GM21381 (cell line): ENCODE data around the gene TMEM219.

Source experiments
- ATAC-seq: cut with Tn5 transposase; IDR thresholded peaks from one replicate; pipeline ENCODE4 v1.9.1; 2021; ENCODE audit warnings: mild to moderate bottlenecking, moderate library complexity; ENCODE audit not compliant: unreplicated experiment

TMEM219 gene

GRCh38 chr16:29978564-29979270, 16.8 kb downstream of the TMEM219 start:
- ATAC-seq, result no peak

GRCh38 chr16:29982560-29983419, 20.9 kb downstream of the TMEM219 start:
- ATAC-seq, result no peak

- no peak for ATAC-seq
These were observed 21.7 kb downstream of the TMEM219 start for GRCh38 chr16:29983420-29984136.

DNA sequence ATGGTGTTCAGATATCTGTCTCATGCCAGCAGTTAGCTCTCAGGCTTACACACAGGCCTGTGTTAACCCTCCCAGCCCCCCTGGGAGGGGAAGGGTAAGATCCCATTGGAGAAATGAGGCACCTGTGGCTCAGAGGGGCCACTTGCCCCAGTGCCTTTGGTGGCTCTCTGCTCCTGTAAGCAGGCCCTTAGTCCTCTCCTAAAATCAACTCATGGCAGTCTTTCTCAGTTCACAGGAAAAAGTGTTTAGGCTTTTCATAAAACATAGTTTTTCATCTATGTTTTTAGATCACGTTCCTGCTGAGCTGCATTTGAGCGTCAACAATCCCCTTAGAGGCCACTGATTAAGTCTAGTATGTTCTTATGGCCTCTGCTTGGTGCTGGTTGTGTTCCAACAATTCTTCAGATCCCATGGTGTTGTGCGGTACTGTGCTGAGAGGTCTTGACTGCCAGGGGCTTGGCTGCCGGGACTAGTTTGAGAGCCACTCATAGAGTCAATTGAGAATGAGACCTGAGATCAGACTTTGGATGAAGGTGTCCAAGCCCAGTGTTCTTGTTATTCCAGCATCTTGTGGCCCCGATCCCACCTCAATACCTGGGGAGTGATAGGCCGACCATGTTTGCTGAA, 22.4 kb downstream of the TMEM219 start:
- no peak for ATAC-seq

- no peak for ATAC-seq
These were observed 22.9 kb downstream of the TMEM219 start for GRCh38 chr16:29984764-29985147.

DNA sequence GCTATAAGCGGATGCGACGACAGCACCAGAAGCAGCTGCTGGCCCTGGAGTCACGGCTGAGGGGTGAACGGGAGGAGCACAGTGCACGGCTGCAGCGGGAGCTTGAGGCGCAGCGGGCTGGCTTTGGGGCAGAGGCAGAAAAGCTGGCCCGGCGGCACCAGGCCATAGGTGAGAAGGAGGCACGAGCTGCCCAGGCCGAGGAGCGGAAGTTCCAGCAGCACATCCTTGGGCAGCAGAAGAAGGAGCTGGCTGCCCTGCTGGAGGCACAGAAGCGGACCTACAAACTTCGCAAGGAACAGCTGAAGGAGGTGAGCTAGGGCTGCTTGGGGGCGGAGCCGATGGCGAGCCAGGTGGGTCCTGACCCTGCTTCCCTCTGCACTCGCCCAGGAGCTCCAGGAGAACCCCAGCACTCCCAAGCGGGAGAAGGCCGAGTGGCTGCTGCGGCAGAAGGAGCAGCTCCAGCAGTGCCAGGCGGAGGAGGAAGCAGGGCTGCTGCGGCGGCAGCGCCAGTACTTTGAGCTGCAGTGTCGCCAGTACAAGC, 23.5 kb downstream of the TMEM219 start:
- no peak for ATAC-seq

- ATAC-seq, result no peak
These were observed 24.4 kb downstream of the TMEM219 start for GRCh38 chr16:29986231-29986630.

DNA sequence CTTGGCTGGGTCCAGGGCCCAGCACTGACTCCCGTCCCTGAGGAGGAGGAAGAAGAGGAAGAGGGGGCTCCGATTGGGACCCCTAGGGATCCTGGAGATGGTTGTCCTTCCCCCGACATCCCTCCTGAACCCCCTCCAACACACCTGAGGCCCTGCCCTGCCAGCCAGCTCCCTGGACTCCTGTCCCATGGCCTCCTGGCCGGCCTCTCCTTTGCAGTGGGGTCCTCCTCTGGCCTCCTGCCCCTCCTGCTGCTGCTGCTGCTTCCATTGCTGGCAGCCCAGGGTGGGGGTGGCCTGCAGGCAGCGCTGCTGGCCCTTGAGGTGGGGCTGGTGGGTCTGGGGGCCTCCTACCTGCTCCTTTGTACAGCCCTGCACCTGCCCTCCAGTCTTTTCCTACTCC, 25.1 kb downstream of the TMEM219 start:
- ATAC-seq, result no peak

DNA sequence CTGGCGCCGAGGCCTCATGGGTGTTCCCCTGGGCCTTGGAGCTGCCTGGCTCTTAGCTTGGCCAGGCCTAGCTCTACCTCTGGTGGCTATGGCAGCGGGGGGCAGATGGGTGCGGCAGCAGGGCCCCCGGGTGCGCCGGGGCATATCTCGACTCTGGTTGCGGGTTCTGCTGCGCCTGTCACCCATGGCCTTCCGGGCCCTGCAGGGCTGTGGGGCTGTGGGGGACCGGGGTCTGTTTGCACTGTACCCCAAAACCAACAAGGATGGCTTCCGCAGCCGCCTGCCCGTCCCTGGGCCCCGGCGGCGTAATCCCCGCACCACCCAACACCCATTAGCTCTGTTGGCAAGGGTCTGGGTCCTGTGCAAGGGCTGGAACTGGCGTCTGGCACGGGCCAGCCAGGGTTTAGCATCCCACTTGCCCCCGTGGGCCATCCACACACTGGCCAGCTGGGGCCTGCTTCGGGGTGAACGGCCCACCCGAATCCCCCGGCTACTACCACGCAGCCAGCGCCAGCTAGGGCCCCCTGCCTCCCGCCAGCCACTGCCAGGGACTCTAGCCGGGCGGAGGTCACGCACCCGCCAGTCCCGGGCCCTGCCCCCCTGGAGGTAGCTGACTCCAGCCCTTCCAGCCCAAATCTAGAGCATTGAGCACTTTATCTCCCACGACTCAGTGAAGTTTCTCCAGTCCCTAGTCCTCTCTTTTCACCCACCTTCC, 25.6 kb downstream of the TMEM219 start:
- ATAC-seq, result no peak

- no peak for ATAC-seq
These were observed 26.6 kb downstream of the TMEM219 start for GRCh38 chr16:29988346-29989075.

DNA sequence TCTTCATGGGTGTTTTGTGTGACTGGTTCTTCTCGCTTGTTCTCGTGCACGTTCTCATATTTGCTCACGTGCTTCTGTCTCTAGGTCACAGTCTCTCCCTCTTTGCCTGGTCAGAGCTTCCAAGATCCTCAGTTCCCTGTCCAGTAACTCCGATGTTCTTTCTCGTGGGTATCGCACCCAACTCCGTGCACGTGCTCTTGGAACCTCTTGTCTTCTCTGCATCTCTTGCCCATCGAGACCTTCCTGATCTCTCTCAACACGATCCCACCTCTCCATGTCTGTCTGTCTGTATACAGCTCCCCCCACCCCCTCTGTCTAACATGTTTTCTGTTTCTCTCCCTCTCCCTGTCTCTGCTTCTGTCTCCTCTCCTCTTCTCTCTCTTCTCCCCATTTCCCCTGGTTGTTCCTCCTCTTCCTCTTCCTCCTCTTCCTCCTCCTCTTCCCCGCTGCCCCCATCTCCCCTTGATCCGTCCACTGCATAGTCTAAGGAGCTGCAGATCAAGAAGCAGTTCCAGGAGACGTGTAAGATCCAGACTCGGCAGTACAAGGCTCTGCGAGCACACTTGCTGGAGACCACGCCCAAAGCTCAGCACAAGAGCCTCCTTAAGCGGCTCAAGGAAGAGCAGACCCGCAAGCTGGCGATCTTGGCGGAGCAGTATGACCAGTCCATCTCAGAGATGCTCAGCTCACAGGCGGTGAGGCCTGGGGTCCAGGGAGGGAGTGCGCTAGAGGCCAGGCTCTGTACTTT, 27.4 kb downstream of the TMEM219 start:
- no peak for ATAC-seq

- no peak for ATAC-seq
These were observed 28.2 kb downstream of the TMEM219 start for GRCh38 chr16:29990034-29990433.

- no peak for ATAC-seq
These were observed 29.1 kb downstream of the TMEM219 start for GRCh38 chr16:29990883-29991570.

DNA sequence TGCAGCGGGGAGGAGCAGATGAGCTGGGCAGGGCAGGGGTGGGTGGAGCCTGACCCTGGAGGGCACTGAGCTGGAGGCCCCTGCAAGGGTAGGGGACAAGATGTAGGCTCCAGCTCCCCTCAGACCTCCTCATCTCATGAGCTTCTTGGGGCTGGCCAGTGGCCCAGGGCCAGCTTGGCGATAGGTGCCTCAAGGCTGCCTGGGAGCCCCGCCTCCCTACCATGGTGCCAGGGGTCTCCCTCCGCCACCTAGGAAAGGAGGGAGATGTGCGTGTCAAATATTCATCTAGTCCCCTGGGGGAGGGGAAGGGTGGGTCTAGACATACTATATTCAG, 29.7 kb downstream of the TMEM219 start:
- no peak for ATAC-seq

GRCh38 chr16:29992344-29992967, 30.6 kb downstream of the TMEM219 start:
- ATAC-seq, result no peak

DNA sequence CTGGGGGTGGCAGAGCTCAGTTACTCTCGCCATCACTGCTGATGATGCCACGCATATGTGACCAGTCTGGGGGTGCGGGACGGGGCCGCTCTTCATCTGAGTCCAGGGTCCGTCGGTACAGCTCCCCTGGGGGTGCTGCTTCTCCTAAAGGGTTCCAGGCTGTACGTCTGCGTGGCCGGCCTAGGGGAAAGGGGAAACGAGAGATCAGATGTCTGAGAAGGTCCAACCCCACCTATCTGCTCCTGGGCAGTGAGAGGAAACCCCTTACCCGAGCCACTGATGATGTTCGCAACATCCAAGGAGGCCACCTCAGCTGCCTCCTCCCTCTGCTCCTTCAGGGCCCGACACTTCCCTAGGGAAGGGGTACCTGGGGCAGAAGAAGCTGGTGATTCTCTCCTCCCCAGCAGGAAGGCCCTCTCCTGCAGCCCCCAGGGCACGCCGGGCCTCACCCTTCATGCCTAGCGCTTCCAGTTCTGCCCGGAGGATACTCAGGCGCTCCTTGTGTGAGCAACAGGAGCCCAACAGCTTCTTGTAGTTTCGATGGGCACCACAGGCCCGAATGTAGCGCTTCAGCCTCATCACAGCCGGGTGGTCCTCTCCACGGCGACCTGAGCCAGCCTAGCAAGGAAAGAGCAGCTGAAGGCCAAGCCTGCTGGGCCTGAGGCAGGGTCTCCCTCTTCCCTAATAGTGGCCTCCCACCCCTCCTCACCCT, 31.5 kb downstream of the TMEM219 start:
- ATAC-seq, result no peak

DNA sequence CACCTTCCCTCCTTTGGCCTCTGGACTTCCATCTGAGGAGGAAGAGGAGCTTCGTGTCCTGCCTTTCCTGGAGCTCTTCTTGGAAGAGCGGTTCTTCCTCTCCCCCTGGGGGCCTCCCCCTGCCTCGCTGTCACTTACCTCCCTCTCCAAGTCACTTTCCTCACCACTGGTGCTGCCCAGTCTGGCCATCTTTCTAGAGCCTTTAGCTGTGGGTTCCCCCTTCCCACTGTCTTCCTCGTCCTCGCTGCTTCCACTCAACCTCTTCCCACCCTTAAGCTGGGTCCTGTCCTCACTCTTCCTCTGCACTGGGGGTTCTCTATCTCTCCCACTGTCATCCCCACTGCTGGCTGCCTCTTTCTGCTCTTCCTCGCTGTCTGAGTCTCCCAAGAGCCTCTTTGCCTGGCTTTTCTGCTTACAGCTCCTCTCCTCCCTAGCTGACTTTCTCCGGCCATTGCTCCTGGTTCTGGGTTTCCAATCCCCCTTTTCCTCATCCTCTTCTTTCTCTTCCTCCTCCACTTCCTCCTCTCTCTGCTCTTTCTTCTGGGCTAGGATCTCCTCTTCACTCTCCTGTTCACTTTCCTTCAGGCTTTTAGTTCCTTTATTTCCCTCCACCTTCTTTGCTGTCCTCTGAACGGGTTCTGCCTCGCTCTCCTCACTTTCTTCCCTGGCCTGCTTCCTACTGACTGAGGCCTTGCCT, 32.2 kb downstream of the TMEM219 start:
- ATAC-seq, result no peak
